OCI-LY1 (cell line): Measurements from ENCODE around the gene ZXDC.

Source experiments
- H2AFZ ChIP-seq: fragments of 200-600 bp; sonication (generic), shearing (Covaris generic); 2 replicates; pipeline ENCODE4 v1.6.0; 2014; ENCODE audit warnings: antibody characterized with exemption, mild to moderate bottlenecking, low read length
- H3F3A ChIP-seq: fragments of 200-600 bp; sonication (generic), shearing (Covaris generic); 2 replicates; pipeline ENCODE4 v1.6.0; 2014; ENCODE audit warnings: mild to moderate bottlenecking, antibody characterized with exemption, low read length, moderate library complexity; ENCODE audit not compliant: insufficient read depth
- H3K27ac ChIP-seq: fragments of 200-600 bp; sonication (generic); 2 replicates; pipeline ENCODE4 v1.5.1; 2014; ENCODE audit warnings: low read length, mixed run types, mild to moderate bottlenecking, low read depth; ENCODE audit not compliant: poor library complexity, severe bottlenecking
- H3K27me3 ChIP-seq: fragments of 200-600 bp; sonication (generic); 2 replicates; pipeline ENCODE4 v1.6.0; 2014; ENCODE audit warnings: antibody characterized with exemption, mild to moderate bottlenecking, low read length, moderate library complexity; ENCODE audit not compliant: insufficient read depth
- H3K36me3 ChIP-seq: fragments of 200-600 bp; sonication (generic); 2 replicates; pipeline ENCODE4 v1.6.1; 2014; ENCODE audit warnings: mild to moderate bottlenecking, antibody characterized with exemption, low read length, moderate library complexity, mixed read lengths; ENCODE audit not compliant: insufficient read depth
- H3K4me1 ChIP-seq: fragments of 200-600 bp; sonication (generic); 2 replicates; pipeline ENCODE4 v1.5.1; 2014; ENCODE audit warnings: mild to moderate bottlenecking, low read length, moderate library complexity; ENCODE audit not compliant: insufficient read depth, severe bottlenecking
- H3K4me2 ChIP-seq: fragments of 200-600 bp; sonication (generic), shearing (Covaris generic); 2 replicates; pipeline ENCODE4 v1.6.1; 2014; ENCODE audit warnings: low read length
- H3K4me3 ChIP-seq: fragments of 200-600 bp; sonication (generic); 2 replicates; pipeline ENCODE4 v1.5.1; 2014; ENCODE audit warnings: low read length, low read depth, mild to moderate bottlenecking, mixed read lengths; ENCODE audit not compliant: poor library complexity, severe bottlenecking
- H3K79me2 ChIP-seq: fragments of 200-600 bp; shearing (Covaris generic); 2 replicates; pipeline ENCODE4 v1.6.1; 2016; ENCODE audit warnings: mixed run types, low read length, mixed read lengths; ENCODE audit not compliant: insufficient read depth
- H3K9ac ChIP-seq: fragments of 200-600 bp; sonication (generic), shearing (Covaris generic); 2 replicates; pipeline ENCODE4 v1.6.1; 2014; ENCODE audit warnings: mild to moderate bottlenecking, low read length, mixed read lengths
- H3K9me2 ChIP-seq: fragments of 200-600 bp; sonication (generic), shearing (Covaris generic); 2 replicates; pipeline ENCODE4 v1.6.1; 2014; ENCODE audit warnings: low read depth, mild to moderate bottlenecking, low read length, mixed read lengths
- H3K9me3 ChIP-seq: fragments of 200-600 bp; shearing (Covaris generic); 2 replicates; pipeline ENCODE4 v1.6.1; 2014; ENCODE audit warnings: low read length, mixed read lengths
- H4K20me1 ChIP-seq: fragments of 200-600 bp; sonication (generic), shearing (Covaris generic); 2 replicates; pipeline ENCODE4 v1.6.0; 2016; ENCODE audit warnings: mild to moderate bottlenecking, low read length; ENCODE audit not compliant: insufficient read depth
- CTCF ChIP-seq: fragments of 200-600 bp; sonication (generic), shearing (Covaris generic); IDR thresholded peaks from 2 replicates; pipeline ENCODE4 v1.5.1; 2017; ENCODE audit warnings: mild to moderate bottlenecking, antibody characterized with exemption, low read length, moderate library complexity, mixed read lengths
- EZH2 ChIP-seq: fragments of 200-600 bp; sonication (generic), shearing (Covaris generic); IDR thresholded peaks from 2 replicates; pipeline ENCODE4 v1.8.0; 2017; ENCODE audit warnings: borderline replicate concordance, mixed run types, mild to moderate bottlenecking, antibody characterized with exemption, low read length, moderate library complexity, mixed read lengths

ZXDC gene

GRCh38 chr3:126389112-126389793 lies 86.4 kb downstream of the ZXDC start:
- no peak overlapping the region for H3K27ac ChIP-seq
- no peaks in the 10 kb centered on the region for H3K27me3 ChIP-seq
- TF ChIP-seq CTCF (peak; percentile 53), EZH2 (no peak)
- H3K4me1 ChIP-seq, result no peaks in the 10 kb centered on the region
- no peak overlapping the region for H3K4me2 ChIP-seq
- H3K79me2 ChIP-seq, result no peaks in the 10 kb centered on the region
- no peaks in the 10 kb centered on the region for H3K9me3 ChIP-seq
- H2AFZ ChIP-seq, result no peak overlapping the region
- H4K20me1 ChIP-seq, result no peaks in the 10 kb centered on the region
- no peaks in the 10 kb centered on the region for H3K36me3 ChIP-seq
- no peaks in the 10 kb centered on the region for H3F3A ChIP-seq
- no peaks in the 10 kb centered on the region for H3K9me2 ChIP-seq
- no peak overlapping the region for H3K4me3 ChIP-seq
- H3K9ac ChIP-seq, result no peak overlapping the region
